Stimulated activated effector memory CD8-positive, alpha-beta T cell treated with anti-CD3 and anti-CD28 coated beads, Interleukin-12 subunit alpha, Interleukin-12 subunit beta, amount 100 ng/mL, for 72 hours (primary cell): ENCODE data around the gene NBPF1.
"Not testable (repeated sequence)": the region's sequence is repeated elsewhere in the genome, so short reads cannot be mapped to it uniquely, and the experiment has no call there.

Experiments
- ATAC-seq: fragments of 150-1000 bp; cut with Tn5 transposase; 2 replicates; pipeline ENCODE4 v1.10.0; 2021
- DNase-seq, 2 donors: peaks; one replicate each; pipeline ENCODE4 v3.0.0; 2021 to 2022; ENCODE audit warnings: low spot score in 2 of 2
- H3K27ac Mint-ChIP-seq: one replicate; pipeline ENCODE4 v1.8.0; 2022; ENCODE audit warnings: mild to moderate bottlenecking, mixed read lengths
- H3K36me3 Mint-ChIP-seq: one replicate; pipeline ENCODE4 v1.8.0; 2022; ENCODE audit warnings: mild to moderate bottlenecking, mixed read lengths
- H3K4me1 Mint-ChIP-seq: one replicate; pipeline ENCODE4 v1.8.0; 2022; ENCODE audit warnings: mixed read lengths
- H3K4me3 Mint-ChIP-seq: one replicate; pipeline ENCODE4 v1.8.0; 2022; ENCODE audit warnings: mild to moderate bottlenecking, mixed read lengths
- H3K9me3 Mint-ChIP-seq: one replicate; pipeline ENCODE4 v1.8.0; 2022; ENCODE audit warnings: mixed read lengths

Gene NBPF1

GRCh38 chr1:16560498-16560897 lies 52.9 kb downstream of the NBPF1 start:
- H3K9me3 Mint-ChIP-seq, ATAC-seq, H3K4me1 Mint-ChIP-seq, DNase-seq, H3K4me3 Mint-ChIP-seq, H3K36me3 Mint-ChIP-seq, H3K27ac Mint-ChIP-seq: not testable (repeated sequence)

GRCh38 chr1:16559688-16560087 lies 53.7 kb downstream of the NBPF1 start:
- not testable (repeated sequence) for H3K9me3 Mint-ChIP-seq, H3K27ac Mint-ChIP-seq, H3K4me1 Mint-ChIP-seq, DNase-seq, ATAC-seq, H3K36me3 Mint-ChIP-seq, H3K4me3 Mint-ChIP-seq

- not testable (repeated sequence) for ATAC-seq, H3K4me3 Mint-ChIP-seq, H3K36me3 Mint-ChIP-seq, H3K9me3 Mint-ChIP-seq, H3K4me1 Mint-ChIP-seq, H3K27ac Mint-ChIP-seq, DNase-seq
Observed at GRCh38 chr1:16557034-16557433, 56.3 kb downstream of the NBPF1 start.

- ATAC-seq, H3K9me3 Mint-ChIP-seq, DNase-seq, H3K4me3 Mint-ChIP-seq, H3K36me3 Mint-ChIP-seq, H3K4me1 Mint-ChIP-seq, H3K27ac Mint-ChIP-seq: not testable (repeated sequence)
Observed at GRCh38 chr1:16553244-16553643, 60.1 kb downstream of the NBPF1 start.

- not testable (repeated sequence) for ATAC-seq, H3K4me1 Mint-ChIP-seq, H3K4me3 Mint-ChIP-seq, H3K9me3 Mint-ChIP-seq, H3K36me3 Mint-ChIP-seq, DNase-seq, H3K27ac Mint-ChIP-seq
Observed at GRCh38 chr1:16550212-16550918, 63.0 kb downstream of the NBPF1 start.

- DNase-seq, H3K9me3 Mint-ChIP-seq, H3K4me3 Mint-ChIP-seq, ATAC-seq, H3K27ac Mint-ChIP-seq, H3K36me3 Mint-ChIP-seq, H3K4me1 Mint-ChIP-seq: not testable (repeated sequence)
Observed at GRCh38 chr1:16549545-16549944, 63.8 kb downstream of the NBPF1 start.

GRCh38 chr1:16547502-16548241 lies 65.7 kb downstream of the NBPF1 start:
- H3K4me1 Mint-ChIP-seq, DNase-seq, H3K27ac Mint-ChIP-seq, ATAC-seq, H3K36me3 Mint-ChIP-seq, H3K9me3 Mint-ChIP-seq, H3K4me3 Mint-ChIP-seq: not testable (repeated sequence)

GRCh38 chr1:16545682-16546095 lies 67.7 kb downstream of the NBPF1 start:
- H3K36me3 Mint-ChIP-seq, H3K4me1 Mint-ChIP-seq, H3K4me3 Mint-ChIP-seq, H3K9me3 Mint-ChIP-seq: not testable (repeated sequence)
- peak overlapping the region; percentile 60 for H3K27ac Mint-ChIP-seq
- ATAC-seq: peak; percentile 57
- peak in 1 of 2 donors; percentile 70 for DNase-seq

GRCh38 chr1:16540421-16540893 lies 72.9 kb downstream of the NBPF1 start:
- not testable (repeated sequence) for H3K4me3 Mint-ChIP-seq, H3K4me1 Mint-ChIP-seq, H3K9me3 Mint-ChIP-seq, H3K27ac Mint-ChIP-seq, H3K36me3 Mint-ChIP-seq, ATAC-seq, DNase-seq

- not testable (repeated sequence) for DNase-seq, H3K4me1 Mint-ChIP-seq, H3K36me3 Mint-ChIP-seq, H3K27ac Mint-ChIP-seq, H3K9me3 Mint-ChIP-seq, ATAC-seq, H3K4me3 Mint-ChIP-seq
Observed at GRCh38 chr1:16537528-16537927, 75.8 kb downstream of the NBPF1 start.

GRCh38 chr1:16536796-16537195 lies 76.6 kb downstream of the NBPF1 start:
- not testable (repeated sequence) for H3K9me3 Mint-ChIP-seq, H3K27ac Mint-ChIP-seq, H3K4me3 Mint-ChIP-seq, ATAC-seq, H3K36me3 Mint-ChIP-seq, DNase-seq, H3K4me1 Mint-ChIP-seq

GRCh38 chr1:16535898-16536297 lies 77.5 kb downstream of the NBPF1 start:
- not testable (repeated sequence) for H3K36me3 Mint-ChIP-seq, ATAC-seq, H3K27ac Mint-ChIP-seq, H3K4me1 Mint-ChIP-seq, DNase-seq, H3K9me3 Mint-ChIP-seq, H3K4me3 Mint-ChIP-seq

GRCh38 chr1:16535487-16535886 lies 77.9 kb downstream of the NBPF1 start:
- ATAC-seq: not testable (repeated sequence)

GRCh38 chr1:16534829-16535456 lies 78.4 kb downstream of the NBPF1 start:
- not testable (repeated sequence) for H3K36me3 Mint-ChIP-seq, H3K9me3 Mint-ChIP-seq, H3K4me1 Mint-ChIP-seq
- ATAC-seq (peak; percentile 82), DNase-seq (peak in 1 of 2 donors; percentile 82)
- Mint-ChIP-seq H3K27ac (peak overlapping the region; percentile 58), H3K4me3 (peak overlapping the region; percentile 65)

More at GRCh38 chr1:16535487-16535886, 77.9 kb downstream of the NBPF1 start:
- Mint-ChIP-seq H3K4me3 (peak overlapping the region; percentile 65), H3K27ac (peak overlapping the region; percentile 58)
- not testable (repeated sequence) for DNase-seq, H3K36me3 Mint-ChIP-seq, H3K4me1 Mint-ChIP-seq, H3K9me3 Mint-ChIP-seq

GRCh38 chr1:16534239-16534828 lies 79.0 kb downstream of the NBPF1 start:
- not testable (repeated sequence) for DNase-seq, H3K27ac Mint-ChIP-seq, H3K36me3 Mint-ChIP-seq, H3K4me1 Mint-ChIP-seq, H3K9me3 Mint-ChIP-seq
- ATAC-seq: peak; percentile 40
- H3K4me3 Mint-ChIP-seq: peak overlapping the region; percentile 65
